Activated naive CD4-positive, alpha-beta T cell (primary cell): Measurements from ENCODE around the gene C2orf81.
"Not testable (repeated sequence)": the region's sequence is repeated elsewhere in the genome, so short reads cannot be mapped to it uniquely, and the experiment has no call there.

Source experiments
- DNase-seq, 4 experiments: peaks; one replicate each; lab custom pipeline; 2025; lab: John Stamatoyannopoulos, UW

The C2orf81 gene

GRCh38 chr2:74423231-74424095 is 2.0 kb upstream of the C2orf81 start:
- DNase-seq: no peak

GRCh38 chr2:74420443-74421103 is 846 bp downstream of the C2orf81 start:
- DNase-seq: not testable (repeated sequence)

GRCh38 chr2:74420006-74420405 is 1.4 kb downstream of the C2orf81 start:
- DNase-seq: no peak

- DNase-seq: no peak
These were observed 2.1 kb downstream of the C2orf81 start for GRCh38 chr2:74419345-74419744.

- no peak for DNase-seq
These were observed 3.1 kb downstream of the C2orf81 start for GRCh38 chr2:74418312-74418711.

- DNase-seq: no peak
These were observed 3.7 kb downstream of the C2orf81 start for GRCh38 chr2:74417763-74418162.

GRCh38 chr2:74417197-74417596 is 4.2 kb downstream of the C2orf81 start:
- no peak for DNase-seq

- no peak for DNase-seq
These were observed 4.6 kb downstream of the C2orf81 start for GRCh38 chr2:74416778-74417177.

- no peak for DNase-seq
These were observed 5.5 kb downstream of the C2orf81 start for GRCh38 chr2:74415762-74416395.

- peak in 1 of 4 experiments; percentile 31 for DNase-seq
These were observed 6.3 kb downstream of the C2orf81 start for GRCh38 chr2:74414881-74415761.

GRCh38 chr2:74414441-74414840 is 7.0 kb downstream of the C2orf81 start:
- DNase-seq: no peak

- no peak for DNase-seq
These were observed 8.3 kb downstream of the C2orf81 start for GRCh38 chr2:74413001-74413698.

- DNase-seq: no peak
These were observed 13.7 kb downstream of the C2orf81 start for GRCh38 chr2:74407682-74408081.

- DNase-seq: no peak
These were observed 15.4 kb downstream of the C2orf81 start for GRCh38 chr2:74406035-74406434.

GRCh38 chr2:74401891-74402290 is 19.5 kb downstream of the C2orf81 start:
- no peak for DNase-seq

- DNase-seq: no peak
These were observed 21.6 kb downstream of the C2orf81 start for GRCh38 chr2:74399785-74400184.

- no peak for DNase-seq
These were observed 25.3 kb downstream of the C2orf81 start for GRCh38 chr2:74396149-74396548.

- no peak for DNase-seq
These were observed 27.9 kb downstream of the C2orf81 start for GRCh38 chr2:74393525-74393924.

GRCh38 chr2:74392449-74392743 is 29.0 kb downstream of the C2orf81 start:
- DNase-seq: no peak

GRCh38 chr2:74391580-74392448 is 29.6 kb downstream of the C2orf81 start:
- peak; percentile 93 to 97 (median 93) for DNase-seq

GRCh38 chr2:74391209-74391579 is 30.2 kb downstream of the C2orf81 start:
- DNase-seq: no peak
